Astrocyte (in vitro differentiated cells and primary cell): ENCODE results near the gene B4GALNT2. TPM values are rescaled to one million over a fixed set of nuclear protein-coding genes. Genes with fewer than 3 reads are reported as not detected.

Experiments used
- DNase-seq: peaks from one replicate; pipeline ENCODE4 v3.0.0-alpha.2; 2010; ENCODE audit warnings: low read depth
- FAIRE-seq: peaks from 2 replicates; lab custom pipeline; 2011; peaks lifted over from hg19 to GRCh38; lab: Jason Lieb, UNC
- H2AFZ ChIP-seq: 2 replicates; pipeline ENCODE4 v1.6.0; 2012; ENCODE audit warnings: low read depth, low read length, inconsistent platforms
- H3K27ac ChIP-seq: 2 replicates; pipeline ENCODE4 v1.5.1; 2011; ENCODE audit warnings: low read depth, low read length, inconsistent platforms
- H3K27me3 ChIP-seq: 2 replicates; pipeline ENCODE4 v1.6.0; 2011; ENCODE audit warnings: low read length, inconsistent platforms; ENCODE audit not compliant: insufficient read depth
- H3K36me3 ChIP-seq: 2 replicates; pipeline ENCODE4 v1.5.1; 2011; ENCODE audit warnings: low read length, inconsistent platforms; ENCODE audit not compliant: insufficient read depth
- H3K4me1 ChIP-seq: 2 replicates; pipeline ENCODE4 v1.5.1; 2011; ENCODE audit warnings: low read length, inconsistent platforms; ENCODE audit not compliant: insufficient read depth
- H3K4me2 ChIP-seq: 2 replicates; pipeline ENCODE4 v1.6.0; 2012; ENCODE audit warnings: low read length, inconsistent platforms
- H3K4me3 ChIP-seq: 2 replicates; pipeline ENCODE4 v1.5.1; 2011; ENCODE audit warnings: low read depth, mild to moderate bottlenecking, low read length, inconsistent platforms; ENCODE audit not compliant: insufficient read depth
- H3K79me2 ChIP-seq: 2 replicates; pipeline ENCODE4 v1.6.0; 2012; ENCODE audit warnings: mild to moderate bottlenecking, low read length, inconsistent platforms; ENCODE audit not compliant: insufficient read depth
- H3K9ac ChIP-seq: 2 replicates; pipeline ENCODE4 v1.6.0; 2012; ENCODE audit warnings: mild to moderate bottlenecking, low read length, inconsistent platforms
- H3K9me3 ChIP-seq: 2 replicates; pipeline ENCODE4 v1.5.1; 2012; ENCODE audit warnings: low read depth, mild to moderate bottlenecking, low read length, inconsistent platforms; ENCODE audit not compliant: insufficient read depth
- H4K20me1 ChIP-seq: 2 replicates; pipeline ENCODE4 v1.6.0; 2012; ENCODE audit warnings: low read length, inconsistent platforms; ENCODE audit not compliant: insufficient read depth
- H3K27ac Mint-ChIP-seq: one replicate; pipeline ENCODE4 v1.8.0; 2021; ENCODE audit warnings: mild to moderate bottlenecking, mixed read lengths; ENCODE audit not compliant: unreplicated experiment
- H3K27me3 Mint-ChIP-seq: one replicate; pipeline ENCODE4 v1.8.0; 2021; ENCODE audit warnings: low read depth, mixed read lengths; ENCODE audit not compliant: unreplicated experiment
- H3K36me3 Mint-ChIP-seq: one replicate; pipeline ENCODE4 v1.8.0; 2021; ENCODE audit warnings: low read depth, mixed read lengths; ENCODE audit not compliant: unreplicated experiment
- H3K4me1 Mint-ChIP-seq: one replicate; pipeline ENCODE4 v1.8.0; 2021; ENCODE audit warnings: low read depth, mixed read lengths; ENCODE audit not compliant: unreplicated experiment
- H3K4me3 Mint-ChIP-seq: one replicate; pipeline ENCODE4 v1.8.0; 2021; ENCODE audit warnings: mild to moderate bottlenecking, moderate library complexity, mixed read lengths; ENCODE audit not compliant: unreplicated experiment
- H3K9me3 Mint-ChIP-seq: one replicate; pipeline ENCODE4 v1.8.0; 2021; ENCODE audit warnings: mild to moderate bottlenecking, mixed read lengths; ENCODE audit not compliant: unreplicated experiment
- EZH2 ChIP-seq: IDR thresholded peaks from 2 replicates; pipeline ENCODE4 v1.6.1; 2012; ENCODE audit warnings: mild to moderate bottlenecking, low read length, inconsistent platforms; ENCODE audit not compliant: insufficient read depth
- total RNA-seq: library from RNA; stranded (reverse); gene quantifications from 2 replicates; pipeline ENCODE4 v1.2.1, GENCODE V29; 2021
- TF ChIP-seq, protein P1 (sequence below): IDR thresholded peaks from 2 replicates; pipeline ENCODE4 v1.5.1; 2011; ENCODE audit warnings: low read depth, mild to moderate bottlenecking, inconsistent platforms, low read length, moderate library complexity; ENCODE audit not compliant: insufficient read depth

Gene B4GALNT2
- total RNA-seq, 1 donor from 2014 or later, result not detected

- Mint-ChIP-seq H3K36me3 (peaks cover 5% of the 10 kb centered on the region), H3K27ac (no peak overlapping the region), H3K4me3 (no peak overlapping the region), H3K9me3 (no peaks in the 10 kb centered on the region), H3K27me3 (peaks cover 64% of the 10 kb centered on the region), H3K4me1 (peaks cover 10% of the 10 kb centered on the region)
- peaks cover 48% of the 10 kb centered on the region for H3K27me3 ChIP-seq
- peaks cover 6% of the 10 kb centered on the region for H3K4me1 ChIP-seq
- H3K79me2 ChIP-seq, result no peaks in the 10 kb centered on the region
- H3K9me3 ChIP-seq, result no peaks in the 10 kb centered on the region
- no peak overlapping the region for H3K4me2 ChIP-seq
- H3K27ac ChIP-seq, result no peak overlapping the region
- DNase-seq, result no peak
- no peak overlapping the region for H3K4me3 ChIP-seq
- no peak overlapping the region for H3K9ac ChIP-seq
- H3K36me3 ChIP-seq, result no peaks in the 10 kb centered on the region
- H4K20me1 ChIP-seq, result peaks cover 12% of the 10 kb centered on the region
- no peak for FAIRE-seq
- H2AFZ ChIP-seq, result no peak overlapping the region
- TF ChIP-seq, protein P1, sequence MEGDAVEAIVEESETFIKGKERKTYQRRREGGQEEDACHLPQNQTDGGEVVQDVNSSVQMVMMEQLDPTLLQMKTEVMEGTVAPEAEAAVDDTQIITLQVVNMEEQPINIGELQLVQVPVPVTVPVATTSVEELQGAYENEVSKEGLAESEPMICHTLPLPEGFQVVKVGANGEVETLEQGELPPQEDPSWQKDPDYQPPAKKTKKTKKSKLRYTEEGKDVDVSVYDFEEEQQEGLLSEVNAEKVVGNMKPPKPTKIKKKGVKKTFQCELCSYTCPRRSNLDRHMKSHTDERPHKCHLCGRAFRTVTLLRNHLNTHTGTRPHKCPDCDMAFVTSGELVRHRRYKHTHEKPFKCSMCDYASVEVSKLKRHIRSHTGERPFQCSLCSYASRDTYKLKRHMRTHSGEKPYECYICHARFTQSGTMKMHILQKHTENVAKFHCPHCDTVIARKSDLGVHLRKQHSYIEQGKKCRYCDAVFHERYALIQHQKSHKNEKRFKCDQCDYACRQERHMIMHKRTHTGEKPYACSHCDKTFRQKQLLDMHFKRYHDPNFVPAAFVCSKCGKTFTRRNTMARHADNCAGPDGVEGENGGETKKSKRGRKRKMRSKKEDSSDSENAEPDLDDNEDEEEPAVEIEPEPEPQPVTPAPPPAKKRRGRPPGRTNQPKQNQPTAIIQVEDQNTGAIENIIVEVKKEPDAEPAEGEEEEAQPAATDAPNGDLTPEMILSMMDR, result no peak
- TF ChIP-seq EZH2, result no peak
Observed at GRCh38 chr17:49225554-49226236, 93.1 kb downstream of the B4GALNT2 start.

Other genes starting within 250 kb of the B4GALNT2 start
- gene ATP5MC1, start 240.0 kb upstream of the B4GALNT2 start, total RNA-seq, result 52.0 and 55.8 TPM in 2 replicates
- gene UBE2Z, start 224.4 kb upstream of the B4GALNT2 start, total RNA-seq, result 102 and 103 TPM in 2 replicates
- gene SNF8, start 187.9 kb upstream of the B4GALNT2 start, total RNA-seq, result 162 and 168 TPM in 2 replicates
- gene GIP, start 164.2 kb upstream of the B4GALNT2 start, total RNA-seq, result not detected in 2 replicates
- 241 and 260 TPM in 2 replicates for gene IGF2BP1, start 135.4 kb upstream of the B4GALNT2 start, total RNA-seq
- 1.1 TPM in 1 of 2 replicates, not detected in the other for gene GNGT2, start 77.8 kb downstream of the B4GALNT2 start, total RNA-seq
- gene ABI3, start 77.9 kb downstream of the B4GALNT2 start, total RNA-seq, result 0.31 and 0.77 TPM in 2 replicates
- gene PHOSPHO1, start 98.0 kb downstream of the B4GALNT2 start, total RNA-seq, result 0.79 and 0.95 TPM in 2 replicates
- gene ZNF652, start 229.5 kb downstream of the B4GALNT2 start, total RNA-seq, result 24.3 and 26.8 TPM in 2 replicates